Stimulated activated naive B cell treated with anti-CD40 and anti-IgM and Interleukin-4, amounts not matched to agents 10 μg/mL and 1 μg/mL and 100 μg/mL, for 72 hours (primary cell): Measurements from ENCODE around the gene MACROD1.

Experiments
- ATAC-seq, 2 donors: fragments of 150-1000 bp; cut with Tn5 transposase; replicated peaks; 2 replicates each; pipeline ENCODE4 v1.10.0; 2021; ENCODE audit warnings: moderate library complexity in 1 of 2
- DNase-seq: peaks from one replicate; pipeline ENCODE4 v3.0.0; 2021
- H3K27ac Mint-ChIP-seq: one replicate; pipeline ENCODE4 v1.8.0; 2022; ENCODE audit warnings: mild to moderate bottlenecking, mixed read lengths
- H3K27me3 Mint-ChIP-seq, 2 donors: one replicate each; pipeline ENCODE4 v1.8.0; 2022; ENCODE audit warnings: mixed read lengths in 2 of 2
- H3K36me3 Mint-ChIP-seq, 2 donors: one replicate each; pipeline ENCODE4 v1.8.0; 2022; ENCODE audit warnings: mixed read lengths in 2 of 2, mild to moderate bottlenecking in 1 of 2
- H3K4me1 Mint-ChIP-seq, 2 donors: one replicate each; pipeline ENCODE4 v1.8.0; 2022; ENCODE audit warnings: mixed read lengths in 2 of 2, mild to moderate bottlenecking in 1 of 2
- H3K4me3 Mint-ChIP-seq, 2 donors: one replicate each; pipeline ENCODE4 v1.8.0; 2022; ENCODE audit warnings: mild to moderate bottlenecking in 2 of 2, mixed read lengths in 2 of 2, moderate library complexity in 1 of 2
- H3K9me3 Mint-ChIP-seq, 2 donors: one replicate each; pipeline ENCODE4 v1.8.0; 2022; ENCODE audit warnings: mixed read lengths in 2 of 2, mild to moderate bottlenecking in 1 of 2

The MACROD1 gene

DNA sequence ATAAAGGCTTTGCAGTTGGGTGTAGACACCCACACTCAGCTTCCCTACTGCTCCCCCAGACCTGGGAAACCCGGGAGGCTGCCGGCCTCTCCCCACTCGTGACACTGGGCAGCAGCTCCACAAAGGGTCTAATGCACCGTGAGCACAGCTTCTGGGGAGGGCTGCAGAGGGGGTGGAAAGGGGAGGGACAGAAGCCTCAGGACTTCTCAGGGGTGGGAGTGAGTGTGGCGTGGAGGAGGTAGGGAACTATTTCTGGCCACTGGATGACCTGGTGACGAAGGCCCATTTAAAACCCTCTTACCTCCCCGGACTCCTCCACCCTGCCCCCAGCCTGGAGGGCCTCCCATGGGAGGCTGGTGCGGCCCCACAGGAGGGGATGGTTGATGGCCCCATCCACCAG, 56.6 kb downstream of the MACROD1 start:
- Mint-ChIP-seq H3K27me3 (no peaks in the 10 kb centered on the region), H3K4me1 (no peaks in the 10 kb centered on the region)
- ATAC-seq = no peak

DNA sequence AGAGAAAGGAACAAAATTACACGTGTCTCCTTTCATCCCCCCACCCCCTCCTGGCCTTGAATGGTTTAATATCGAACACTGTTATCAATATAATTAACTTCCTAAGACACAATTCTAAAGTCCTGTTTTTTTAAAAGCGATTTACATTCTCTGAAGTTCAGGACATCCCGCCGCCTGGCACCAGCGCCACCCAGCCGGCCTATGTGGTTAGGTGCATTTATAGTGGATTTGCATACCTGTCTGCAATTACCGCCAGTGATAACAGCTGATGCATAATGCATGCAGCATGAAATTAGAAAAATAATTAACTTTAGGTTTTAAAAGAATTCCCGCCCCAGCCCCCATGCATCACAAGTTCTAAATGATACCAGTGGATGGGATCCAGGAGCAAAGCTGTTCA, 58.6 kb downstream of the MACROD1 start:
- no peaks in the 10 kb centered on the region for H3K27me3 Mint-ChIP-seq
- DNase-seq (no peak), ATAC-seq (no peak)
- H3K36me3 Mint-ChIP-seq = no peaks in the 10 kb centered on the region
- H3K9me3 Mint-ChIP-seq = no peaks in the 10 kb centered on the region
- H3K4me3 Mint-ChIP-seq = no peak overlapping the region
- H3K27ac Mint-ChIP-seq = no peak overlapping the region
- no peaks in the 10 kb centered on the region for H3K4me1 Mint-ChIP-seq

More for the DNA sequence above, 56.6 kb downstream of the MACROD1 start:
- Mint-ChIP-seq H3K4me3 (no peak overlapping the region), H3K36me3 (no peaks in the 10 kb centered on the region), H3K9me3 (no peaks in the 10 kb centered on the region), H3K27ac (no peak overlapping the region)
- no peak for DNase-seq

DNA sequence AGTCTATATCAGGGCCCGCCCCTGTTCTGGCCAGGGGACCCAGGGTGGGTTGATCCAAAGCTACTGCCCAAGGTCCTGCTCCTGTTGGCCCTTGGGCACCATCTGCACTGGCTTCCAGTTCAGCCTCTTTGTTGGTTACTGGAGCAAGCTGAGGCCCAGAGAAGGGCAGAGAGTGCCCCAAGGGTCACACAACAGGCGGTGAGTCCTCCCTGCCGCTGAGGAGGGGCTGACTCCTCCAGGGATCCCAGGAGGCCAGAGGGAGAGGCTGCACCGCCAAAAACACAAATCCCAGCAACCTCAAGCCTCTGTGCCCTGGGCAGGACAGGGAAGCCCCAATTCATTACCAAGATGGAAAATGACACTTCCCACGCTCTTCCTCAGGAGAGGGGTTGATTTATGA, 61.3 kb downstream of the MACROD1 start:
- no peak overlapping the region for H3K4me3 Mint-ChIP-seq

DNA sequence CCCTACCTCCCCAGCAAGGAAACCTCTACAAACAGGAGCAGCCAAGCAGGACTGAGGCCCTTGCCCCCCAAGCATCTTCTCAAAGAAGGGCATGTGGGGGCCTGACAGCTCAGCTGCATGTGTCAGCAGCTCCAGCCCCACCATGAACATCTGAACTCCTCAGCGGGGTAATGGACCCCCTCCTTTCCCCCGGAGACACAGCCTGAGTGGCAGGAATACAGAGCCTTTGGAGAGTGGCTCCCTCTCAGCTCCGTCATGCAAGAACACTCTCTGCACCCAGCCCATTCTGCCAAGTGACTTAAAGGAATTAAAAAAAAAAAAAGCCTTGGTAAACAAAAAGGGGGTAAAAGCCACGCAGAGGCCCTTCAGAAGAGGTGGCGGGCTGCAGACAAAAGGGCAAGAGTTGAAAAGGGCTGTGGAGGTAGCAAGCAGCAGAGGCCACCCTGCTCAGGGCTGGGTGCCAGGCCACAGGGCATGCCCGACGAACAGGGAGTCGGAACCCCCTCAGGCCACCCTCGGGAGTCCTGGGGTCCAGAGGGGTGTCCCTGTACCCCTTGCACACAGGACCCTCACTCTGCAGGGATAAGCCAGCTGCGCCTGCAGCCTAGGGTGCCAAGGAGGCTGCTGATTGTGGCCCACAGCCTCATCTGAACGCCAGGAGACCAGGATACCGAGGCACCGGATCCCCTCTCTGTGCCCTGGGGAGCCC, 62.5 kb downstream of the MACROD1 start:
- ATAC-seq (no peak), DNase-seq (no peak)
- peaks cover 0 to 1% of the 10 kb centered on the region in 2 donors for H3K9me3 Mint-ChIP-seq
- H3K4me1 Mint-ChIP-seq = peaks cover 0 to 4% of the 10 kb centered on the region in 2 donors
- no peaks in the 10 kb centered on the region for H3K36me3 Mint-ChIP-seq
- H3K4me3 Mint-ChIP-seq = no peak overlapping the region
- no peak overlapping the region for H3K27ac Mint-ChIP-seq
- H3K27me3 Mint-ChIP-seq = no peaks in the 10 kb centered on the region

More for the DNA sequence above, 61.3 kb downstream of the MACROD1 start:
- Mint-ChIP-seq H3K36me3 (no peaks in the 10 kb centered on the region), H3K9me3 (no peaks in the 10 kb centered on the region), H3K27ac (no peak overlapping the region), H3K4me1 (peaks cover 0 to 4% of the 10 kb centered on the region in 2 donors), H3K27me3 (no peaks in the 10 kb centered on the region)
- no peak for DNase-seq
- no peak for ATAC-seq

DNA sequence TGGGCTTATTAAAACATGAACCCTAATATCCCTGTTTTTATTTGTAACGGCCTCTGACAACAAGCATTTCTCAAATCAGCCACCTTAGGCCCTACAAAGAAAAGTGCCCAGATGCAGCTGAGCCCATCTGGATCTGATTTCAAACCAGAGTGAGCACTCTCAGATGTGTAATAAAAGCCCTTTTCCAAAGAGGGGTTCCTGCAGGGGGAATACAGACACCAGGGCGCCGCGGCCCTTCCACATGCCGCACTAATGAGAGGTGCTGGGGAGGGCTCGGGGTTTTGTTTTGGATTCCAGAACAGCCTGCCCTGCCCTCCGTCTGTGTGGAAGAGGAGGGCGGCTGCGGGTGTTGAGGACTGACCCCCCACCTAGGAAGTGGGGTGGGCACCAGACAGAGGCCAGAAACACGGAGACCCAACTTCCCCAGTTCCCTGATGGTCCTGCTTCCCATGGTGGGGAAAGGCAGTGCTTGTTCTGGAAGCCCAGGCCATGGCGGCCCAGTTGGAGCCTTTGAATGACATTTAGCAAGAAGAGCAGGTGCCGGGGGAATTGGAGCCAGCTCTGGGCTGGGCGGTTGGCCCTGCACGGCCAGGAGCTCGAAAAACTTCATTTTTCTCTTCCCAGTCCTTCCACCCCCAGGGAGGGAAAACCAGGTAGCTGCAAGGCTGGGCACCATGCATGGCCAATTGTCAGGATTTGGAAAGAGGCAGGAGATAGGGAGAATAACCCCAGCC, 63.7 kb downstream of the MACROD1 start:
- ATAC-seq = no peak
- Mint-ChIP-seq H3K27me3 (no peaks in the 10 kb centered on the region), H3K36me3 (no peaks in the 10 kb centered on the region), H3K27ac (peak overlapping the region; percentile 22), H3K9me3 (peaks cover 0 to 1% of the 10 kb centered on the region in 2 donors), H3K4me3 (no peak overlapping the region), H3K4me1 (peaks cover 0 to 4% of the 10 kb centered on the region in 2 donors)
- no peak for DNase-seq

DNA sequence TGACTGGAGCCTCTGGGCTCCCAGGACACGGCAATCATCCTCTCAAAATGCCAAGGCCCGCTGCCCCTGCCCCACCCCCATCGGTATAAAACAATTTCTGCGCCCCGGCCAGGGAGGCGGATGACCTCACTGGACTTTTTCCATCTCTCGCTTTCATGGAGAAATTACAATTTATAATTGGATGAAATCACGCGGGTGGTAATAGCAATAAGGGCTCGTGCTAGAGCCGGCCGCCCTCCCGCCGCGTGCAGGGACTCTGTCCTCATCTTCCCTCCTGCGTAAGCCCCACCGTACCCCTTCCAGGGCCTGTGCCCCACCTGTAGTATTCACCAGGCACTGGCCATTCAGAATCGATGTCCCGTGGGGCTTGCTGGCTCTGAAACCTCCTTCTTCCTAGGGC, 64.5 kb downstream of the MACROD1 start:
- ATAC-seq (no peak), DNase-seq (no peak)
- H3K9me3 Mint-ChIP-seq = peaks cover 0 to 1% of the 10 kb centered on the region in 2 donors
- H3K36me3 Mint-ChIP-seq = no peaks in the 10 kb centered on the region
- H3K27me3 Mint-ChIP-seq = no peaks in the 10 kb centered on the region
- H3K4me3 Mint-ChIP-seq = no peak overlapping the region
- H3K4me1 Mint-ChIP-seq = peaks cover 0 to 4% of the 10 kb centered on the region in 2 donors
- H3K27ac Mint-ChIP-seq = no peak overlapping the region

DNA sequence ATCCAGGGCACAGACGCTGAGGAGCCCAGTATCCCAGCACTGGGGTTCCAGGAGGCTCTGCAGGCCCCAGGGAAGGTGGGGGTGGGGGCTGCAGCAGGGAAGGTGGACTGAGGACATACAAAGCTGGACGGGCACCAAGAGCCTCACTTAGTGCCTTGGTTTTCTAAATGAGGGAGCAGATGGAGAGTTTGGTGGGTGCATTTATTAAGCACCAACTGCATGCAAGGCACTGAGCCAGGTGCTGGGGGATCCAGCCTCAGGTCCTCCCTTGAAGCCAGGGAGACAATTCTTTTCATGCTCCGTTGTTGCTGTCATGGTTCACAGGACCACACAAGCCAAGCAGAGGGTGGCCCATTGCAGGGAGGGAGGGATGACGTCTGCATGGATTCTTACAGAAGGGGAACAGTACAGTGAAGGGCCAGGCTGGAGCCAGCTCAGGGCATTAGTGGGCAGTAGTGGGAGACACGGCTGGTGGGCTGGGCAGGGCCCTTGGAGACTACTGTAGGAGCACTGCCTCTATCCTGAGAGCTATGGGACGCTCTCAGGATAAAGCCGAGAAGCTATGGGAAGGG, 65.0 kb downstream of the MACROD1 start:
- DNase-seq (no peak), ATAC-seq (no peak)
- no peaks in the 10 kb centered on the region for H3K36me3 Mint-ChIP-seq
- peaks cover 0 to 1% of the 10 kb centered on the region in 2 donors for H3K9me3 Mint-ChIP-seq
- H3K4me3 Mint-ChIP-seq = no peak overlapping the region
- H3K27ac Mint-ChIP-seq = no peak overlapping the region
- H3K4me1 Mint-ChIP-seq = peaks cover 0 to 4% of the 10 kb centered on the region in 2 donors
- no peaks in the 10 kb centered on the region for H3K27me3 Mint-ChIP-seq

DNA sequence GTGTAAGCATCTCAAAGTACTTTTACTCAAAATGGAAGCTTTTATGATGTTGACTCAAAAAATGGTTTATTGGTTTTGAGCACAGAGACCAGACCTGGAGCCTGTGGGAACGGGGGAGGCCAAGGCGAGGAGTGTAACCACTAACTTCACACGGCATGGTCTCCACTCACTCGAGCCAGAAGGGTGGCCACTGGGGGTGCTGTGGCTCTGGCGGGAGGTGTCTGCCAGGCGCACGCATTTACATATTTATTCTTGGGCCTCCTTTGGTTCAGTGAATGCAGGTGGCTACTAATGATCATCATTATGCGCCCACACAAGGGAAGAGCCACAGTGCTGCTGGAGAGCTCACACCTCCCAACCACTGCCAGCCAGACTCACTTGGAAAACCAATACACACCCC, 65.6 kb downstream of the MACROD1 start:
- Mint-ChIP-seq H3K9me3 (peaks cover 0 to 1% of the 10 kb centered on the region in 2 donors), H3K4me3 (no peak overlapping the region), H3K27ac (no peak overlapping the region), H3K27me3 (no peaks in the 10 kb centered on the region), H3K36me3 (no peaks in the 10 kb centered on the region), H3K4me1 (peaks cover 0 to 4% of the 10 kb centered on the region in 2 donors)
- ATAC-seq = peak in 1 of 2 donors; percentile 38
- DNase-seq = no peak

DNA sequence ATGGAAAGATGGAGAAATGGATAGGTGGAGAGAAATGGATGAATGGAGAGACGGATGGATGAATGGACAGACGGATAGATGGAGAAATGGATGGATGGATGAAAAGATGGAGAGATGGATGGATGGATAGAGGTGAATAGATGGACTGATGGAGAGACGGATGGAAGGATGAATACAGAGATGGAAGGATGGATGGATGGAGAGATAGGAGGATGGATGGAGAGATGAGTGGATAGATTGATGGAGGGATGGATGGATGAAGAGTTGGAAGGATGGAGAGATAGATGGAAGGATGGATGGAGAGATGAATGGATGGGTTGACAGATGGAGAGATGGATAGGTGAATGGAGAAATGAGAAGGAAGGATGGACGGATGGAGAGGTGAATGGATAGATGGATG, 66.5 kb downstream of the MACROD1 start:
- ATAC-seq (no peak), DNase-seq (no peak)
- Mint-ChIP-seq H3K9me3 (peaks cover 0 to 1% of the 10 kb centered on the region in 2 donors), H3K4me3 (no peak overlapping the region), H3K4me1 (peaks cover 0 to 4% of the 10 kb centered on the region in 2 donors), H3K27me3 (no peaks in the 10 kb centered on the region), H3K36me3 (no peaks in the 10 kb centered on the region), H3K27ac (no peak overlapping the region)

DNA sequence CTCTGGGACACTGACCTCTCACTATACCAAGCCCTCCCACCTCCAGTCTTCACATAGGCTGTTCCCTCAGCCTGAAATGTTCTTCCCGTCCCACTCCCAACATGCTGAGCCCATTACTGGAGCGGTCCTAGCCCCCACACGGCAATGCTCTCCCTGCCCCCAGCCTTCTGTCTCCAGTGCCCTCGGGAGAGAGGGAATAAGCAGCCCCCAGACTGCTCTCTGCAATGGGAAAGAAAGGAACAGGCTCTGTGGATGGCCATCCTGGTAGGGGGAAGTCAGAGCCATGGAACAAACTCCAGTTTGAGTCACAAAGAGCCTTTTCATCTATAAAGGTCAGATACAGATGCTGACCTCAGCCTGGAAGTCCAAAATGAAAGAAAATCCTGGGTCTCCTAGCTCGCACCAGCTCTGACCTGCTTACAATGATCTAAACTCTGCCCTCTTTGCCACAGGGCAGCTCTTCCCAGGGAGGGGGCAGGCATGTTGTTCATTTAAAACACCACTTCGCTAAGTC, 67.5 kb downstream of the MACROD1 start:
- DNase-seq (no peak), ATAC-seq (no peak)
- Mint-ChIP-seq H3K9me3 (peaks cover 0 to 1% of the 10 kb centered on the region in 2 donors), H3K27me3 (no peaks in the 10 kb centered on the region), H3K27ac (no peak overlapping the region), H3K4me3 (no peak overlapping the region), H3K36me3 (no peaks in the 10 kb centered on the region), H3K4me1 (peaks cover 0 to 4% of the 10 kb centered on the region in 2 donors)

DNA sequence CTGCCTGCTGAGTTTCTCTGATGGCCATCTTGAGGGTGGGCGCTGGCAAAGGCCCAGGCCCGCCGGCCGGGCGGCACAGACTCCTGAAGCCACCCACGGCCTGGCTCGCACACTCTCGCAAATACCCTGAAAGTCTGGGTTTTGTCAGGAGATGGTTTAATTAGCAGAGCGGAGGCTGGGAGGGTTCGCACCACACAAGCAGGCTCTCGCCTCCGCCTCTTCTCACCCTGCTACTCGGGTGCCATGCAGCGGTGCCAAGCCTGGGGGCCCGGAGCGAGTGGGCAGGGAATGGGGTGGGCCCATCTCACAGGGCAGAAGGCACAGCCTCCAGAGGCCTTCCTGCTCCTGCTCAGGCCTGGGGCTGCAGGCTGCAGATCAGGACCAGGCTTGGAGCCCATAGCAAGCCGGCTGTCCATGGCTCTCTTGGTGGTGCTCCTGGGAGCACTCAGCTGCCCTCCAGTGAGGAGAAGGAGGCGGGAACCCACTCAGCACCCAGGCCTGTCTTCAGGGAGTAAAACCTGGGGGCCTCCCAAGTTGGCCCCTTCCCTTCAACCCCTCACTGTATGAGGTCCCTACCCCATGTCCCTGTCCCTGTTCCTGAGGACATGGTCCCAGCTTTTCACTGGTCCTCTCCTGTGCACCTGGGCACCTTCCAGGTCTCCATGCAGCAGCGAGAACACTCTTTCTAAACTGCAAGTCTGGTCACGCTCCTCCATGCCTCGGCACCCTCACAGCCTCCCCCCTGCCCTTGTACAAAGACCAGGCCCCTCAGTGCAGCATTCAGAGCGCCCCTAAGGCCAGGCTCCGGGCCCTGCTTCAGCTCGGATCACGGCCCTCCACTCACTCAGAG, 68.2 kb downstream of the MACROD1 start:
- Mint-ChIP-seq H3K4me1 (peaks cover 0 to 4% of the 10 kb centered on the region in 2 donors), H3K9me3 (peaks cover 0 to 1% of the 10 kb centered on the region in 2 donors), H3K27ac (no peak overlapping the region), H3K27me3 (no peaks in the 10 kb centered on the region), H3K4me3 (no peak overlapping the region), H3K36me3 (no peaks in the 10 kb centered on the region)
- ATAC-seq (no peak), DNase-seq (no peak)

DNA sequence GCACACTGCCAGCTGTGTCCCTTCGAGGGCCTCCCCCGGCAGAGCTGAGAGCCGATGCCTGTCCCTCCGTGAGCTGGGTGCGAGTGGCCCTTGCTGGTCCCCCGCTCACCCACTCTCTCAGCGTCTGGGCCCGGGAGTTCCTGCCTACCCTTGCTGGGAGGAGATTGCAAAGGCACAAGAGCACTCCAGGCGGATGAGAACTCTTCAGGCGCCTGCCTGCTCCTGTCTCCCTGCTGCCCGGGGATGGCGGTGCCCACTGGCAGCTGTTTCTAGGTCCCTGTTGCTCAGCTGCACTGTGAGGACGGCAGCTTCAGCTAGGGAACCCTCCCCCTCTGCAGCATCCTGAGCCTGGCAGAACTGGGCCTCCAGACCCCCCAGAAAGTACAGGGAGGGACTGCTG, 69.1 kb downstream of the MACROD1 start:
- DNase-seq (no peak), ATAC-seq (no peak)
- Mint-ChIP-seq H3K4me3 (no peak overlapping the region), H3K36me3 (no peaks in the 10 kb centered on the region), H3K27ac (no peak overlapping the region), H3K9me3 (peaks cover 0 to 1% of the 10 kb centered on the region in 2 donors), H3K27me3 (no peaks in the 10 kb centered on the region), H3K4me1 (peaks cover 0 to 4% of the 10 kb centered on the region in 2 donors)

DNA sequence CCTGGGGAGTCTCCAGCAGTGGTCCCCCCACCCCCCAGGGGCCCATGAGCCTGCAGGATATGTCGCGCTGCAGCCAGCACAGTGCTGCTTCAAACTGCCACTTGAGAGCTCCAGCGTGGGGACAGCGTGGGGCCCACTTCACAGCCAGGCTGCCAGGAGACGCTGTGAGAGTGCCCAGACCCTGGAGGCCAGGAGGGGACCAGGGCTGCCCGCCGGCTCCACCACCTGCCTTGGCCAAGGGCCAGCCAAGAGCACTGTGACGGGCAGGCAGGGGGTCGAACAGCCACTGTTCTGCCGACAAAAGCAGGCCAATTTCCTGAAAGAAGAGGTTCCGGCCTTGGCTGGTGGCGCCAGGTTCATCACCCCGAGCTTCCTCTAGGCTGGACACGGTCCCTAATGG, 70.0 kb downstream of the MACROD1 start:
- H3K4me1 Mint-ChIP-seq = peaks cover 0 to 3% of the 10 kb centered on the region in 2 donors
- H3K4me3 Mint-ChIP-seq = no peak overlapping the region
- ATAC-seq (no peak), DNase-seq (no peak)
- H3K36me3 Mint-ChIP-seq = no peaks in the 10 kb centered on the region
- H3K27me3 Mint-ChIP-seq = no peaks in the 10 kb centered on the region
- H3K9me3 Mint-ChIP-seq = peaks cover 0 to 1% of the 10 kb centered on the region in 2 donors
- no peak overlapping the region for H3K27ac Mint-ChIP-seq

DNA sequence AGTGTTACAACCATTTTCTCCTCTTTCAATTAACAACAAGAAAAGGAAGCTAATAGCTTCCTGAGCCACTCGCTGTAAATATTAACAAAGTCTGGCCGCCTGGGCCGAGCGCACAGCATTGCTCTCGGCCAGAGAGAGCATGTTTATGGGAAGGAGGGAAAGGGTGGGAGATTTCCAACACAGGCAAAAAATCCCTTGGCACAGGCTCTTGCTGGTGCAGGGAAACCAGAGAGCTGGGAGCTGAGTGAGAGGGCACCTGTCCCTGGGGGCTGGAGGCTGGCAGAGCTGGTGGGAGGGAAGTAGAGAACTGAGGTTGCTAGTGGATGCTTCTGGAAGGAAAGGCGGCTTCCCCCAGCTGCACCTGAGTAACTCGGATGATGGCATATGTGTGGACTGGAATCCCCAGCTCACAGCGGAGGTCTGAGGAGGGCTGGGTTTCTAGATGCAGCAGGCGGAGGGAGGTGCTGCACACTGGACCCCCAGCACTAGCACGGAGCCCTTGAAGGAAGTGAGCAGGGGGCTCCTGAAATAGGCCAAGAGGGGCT, 70.6 kb downstream of the MACROD1 start:
- Mint-ChIP-seq H3K4me1 (no peaks in the 10 kb centered on the region), H3K36me3 (no peaks in the 10 kb centered on the region), H3K27ac (no peak overlapping the region), H3K27me3 (no peaks in the 10 kb centered on the region), H3K4me3 (no peak overlapping the region), H3K9me3 (peaks cover 0 to 1% of the 10 kb centered on the region in 2 donors)
- no peak for DNase-seq
- ATAC-seq = no peak
